ENCODE results near the gene KCND1.

GRCh38 chrX:48923771-48924170 is 47.9 kb downstream of the KCND1 start:
- TF ChIP-seq CTCF (IDR thresholded peaks at IDR 0.05; ENCODE audit: poor library complexity, severe bottlenecking), result no peak
- no peak for TF ChIP-seq TAF1 (IDR thresholded peaks at IDR 0.05; ENCODE audit: low read depth)
- TF ChIP-seq EP300 (conservative IDR thresholded peaks at IDR 0.05; ENCODE audit: poor library complexity, severe bottlenecking), result no peak
